Prostate gland (tissue), 1 donor: Measurements from ENCODE around the gene PDLIM7.

Experiments used
- POLR2A ChIP-seq: fragments of 450-650 bp; IDR thresholded peaks from one replicate; pipeline ENCODE4 v1.6.1; 2016; ENCODE audit warnings: antibody characterized with exemption, mild to moderate bottlenecking
- POLR2AphosphoS5 ChIP-seq: sonication (generic); formaldehyde crosslinking; IDR thresholded peaks from one replicate; pipeline ENCODE4 v1.6.1; 2017; ENCODE audit warnings: antibody characterized with exemption

- TF ChIP-seq POLR2AphosphoS5 (no peak), POLR2A (no peak)
Observed at GRCh38 chr5:177499842-177500241, 2.4 kb upstream of the PDLIM7 start.
